ENCODE data around the gene SLIT3.

SLIT3 gene

GRCh38 chr5:169341556-169341955 is 40.6 kb upstream of the SLIT3 start:
- Mint-ChIP-seq H3K4me1 (peaks cover 13% of the 10 kb centered on the region), H3K36me3 (ENCODE audit: low read depth) (no peaks in the 10 kb centered on the region), H3K9me3 (no peaks in the 10 kb centered on the region), H3K4me3 (no peak overlapping the region), H3K27ac (no peak overlapping the region), H3K27me3 (ENCODE audit: low read depth) (peaks cover 16% of the 10 kb centered on the region)
- no peak for TF ChIP-seq CTCF (IDR thresholded peaks at IDR 0.05; ENCODE audit: unreplicated experiment in 3 of 3)

GRCh38 chr5:169339869-169340268 is 38.9 kb upstream of the SLIT3 start:
- Mint-ChIP-seq H3K27me3 (ENCODE audit: low read depth) (peaks cover 16% of the 10 kb centered on the region), H3K4me3 (no peak overlapping the region), H3K4me1 (peaks cover 25% of the 10 kb centered on the region), H3K27ac (no peak overlapping the region), H3K9me3 (no peaks in the 10 kb centered on the region), H3K36me3 (ENCODE audit: low read depth) (no peaks in the 10 kb centered on the region)
- TF ChIP-seq CTCF (IDR thresholded peaks at IDR 0.05; ENCODE audit: unreplicated experiment in 3 of 3), result no peak

GRCh38 chr5:169336242-169336641 is 35.3 kb upstream of the SLIT3 start:
- TF ChIP-seq CTCF (IDR thresholded peaks at IDR 0.05; ENCODE audit: unreplicated experiment in 3 of 3), result no peak
- peaks cover 29% of the 10 kb centered on the region for H3K4me1 Mint-ChIP-seq
- H3K27ac Mint-ChIP-seq, result peak overlapping the region; percentile 27 to 85 (median 63)
- H3K9me3 Mint-ChIP-seq, result no peaks in the 10 kb centered on the region
- peaks cover 8% of the 10 kb centered on the region for H3K27me3 Mint-ChIP-seq (ENCODE audit: low read depth)
- H3K36me3 Mint-ChIP-seq (ENCODE audit: low read depth), result no peaks in the 10 kb centered on the region
- peak overlapping the region in 1 of 3 experiments; percentile 16 for H3K4me3 Mint-ChIP-seq

- Mint-ChIP-seq H3K36me3 (ENCODE audit: low read depth) (no peaks in the 10 kb centered on the region), H3K27me3 (ENCODE audit: low read depth) (peaks cover 12% of the 10 kb centered on the region), H3K9me3 (no peaks in the 10 kb centered on the region), H3K27ac (peak overlapping the region; percentile 27 to 85 (median 63)), H3K4me1 (peaks cover 29% of the 10 kb centered on the region), H3K4me3 (peak overlapping the region in 1 of 3 experiments; percentile 16)
- no peak for TF ChIP-seq CTCF (IDR thresholded peaks at IDR 0.05; ENCODE audit: unreplicated experiment in 3 of 3)
Observed at GRCh38 chr5:169335806-169336205, 34.9 kb upstream of the SLIT3 start.

- H3K36me3 Mint-ChIP-seq (ENCODE audit: low read depth), result no peaks in the 10 kb centered on the region
- peak overlapping the region in 2 of 3 experiments; percentile 10 to 39 for H3K27ac Mint-ChIP-seq
- peaks cover 10% of the 10 kb centered on the region for H3K27me3 Mint-ChIP-seq (ENCODE audit: low read depth)
- TF ChIP-seq CTCF (IDR thresholded peaks at IDR 0.05; ENCODE audit: unreplicated experiment in 3 of 3), result no peak
- peaks cover 29% of the 10 kb centered on the region for H3K4me1 Mint-ChIP-seq
- H3K4me3 Mint-ChIP-seq, result no peak overlapping the region
- H3K9me3 Mint-ChIP-seq, result no peaks in the 10 kb centered on the region
Observed at GRCh38 chr5:169333518-169333917, 32.6 kb upstream of the SLIT3 start.

- Mint-ChIP-seq H3K4me1 (peaks cover 27% of the 10 kb centered on the region), H3K9me3 (no peaks in the 10 kb centered on the region), H3K27me3 (ENCODE audit: low read depth) (peaks cover 6% of the 10 kb centered on the region), H3K4me3 (no peak overlapping the region), H3K27ac (peak overlapping the region in 2 of 3 experiments; percentile 29 to 30), H3K36me3 (ENCODE audit: low read depth) (no peaks in the 10 kb centered on the region)
- TF ChIP-seq CTCF (IDR thresholded peaks at IDR 0.05; ENCODE audit: unreplicated experiment in 3 of 3), result peak in 1 of 3 experiments; percentile 13
Observed at GRCh38 chr5:169331292-169331852, 30.4 kb upstream of the SLIT3 start.

Measured in nephron (organoid).